HG03469 (cell line): ENCODE measurements around the gene ALPP.
"Not testable (repeated sequence)": the region's sequence is repeated elsewhere in the genome, so short reads cannot be mapped to it uniquely, and the experiment has no call there.

Experiments
- ATAC-seq: cut with Tn5 transposase; IDR thresholded peaks from one replicate; pipeline ENCODE4 v1.9.1; 2021; ENCODE audit warnings: mild to moderate bottlenecking, moderate library complexity, moderate number of reproducible peaks; ENCODE audit not compliant: unreplicated experiment

Gene ALPP

GRCh38 chr2:232379610-232380590 is 1.3 kb downstream of the ALPP start:
- not testable (repeated sequence) for ATAC-seq

GRCh38 chr2:232381204-232382031 is 2.9 kb downstream of the ALPP start:
- not testable (repeated sequence) for ATAC-seq

- no peak for ATAC-seq
Observed at GRCh38 chr2:232382331-232383225, 4.0 kb downstream of the ALPP start.

GRCh38 chr2:232384466-232384865 is 5.9 kb downstream of the ALPP start:
- ATAC-seq, result no peak

- not testable (repeated sequence) for ATAC-seq
Observed at GRCh38 chr2:232385058-232385457, 6.5 kb downstream of the ALPP start.

- ATAC-seq, result no peak
Observed at GRCh38 chr2:232385660-232386489, 7.3 kb downstream of the ALPP start.

GRCh38 chr2:232386490-232386739 is 7.9 kb downstream of the ALPP start:
- ATAC-seq, result no peak

GRCh38 chr2:232386740-232387450 is 8.3 kb downstream of the ALPP start:
- no peak for ATAC-seq

GRCh38 chr2:232387451-232388171 is 9.1 kb downstream of the ALPP start:
- no peak for ATAC-seq

- ATAC-seq, result no peak
Observed at GRCh38 chr2:232388324-232388891, 9.9 kb downstream of the ALPP start.

- ATAC-seq, result no peak
Observed at GRCh38 chr2:232389327-232389726, 10.8 kb downstream of the ALPP start.

GRCh38 chr2:232390661-232391060 is 12.1 kb downstream of the ALPP start:
- ATAC-seq, result no peak

- ATAC-seq, result no peak
Observed at GRCh38 chr2:232393556-232393955, 15.0 kb downstream of the ALPP start.

- not testable (repeated sequence) for ATAC-seq
Observed at GRCh38 chr2:232394431-232394830, 15.9 kb downstream of the ALPP start.

- no peak for ATAC-seq
Observed at GRCh38 chr2:232395586-232395985, 17.0 kb downstream of the ALPP start.

GRCh38 chr2:232396683-232397082 is 18.1 kb downstream of the ALPP start:
- no peak for ATAC-seq

- no peak for ATAC-seq
Observed at GRCh38 chr2:232398293-232399034, 19.9 kb downstream of the ALPP start.
